GM23338 (cell line): Measurements from ENCODE around the gene AUH.

Experiments used
- CREB1 ChIP-seq: fragments of 250-450 bp; sonication (Bioruptor Pico); IDR thresholded peaks from 2 replicates; pipeline ENCODE4 v1.5.0; 2020; ENCODE audit warnings: low read depth, mild to moderate bottlenecking, moderate library complexity
- CTCF ChIP-seq, 2 experiments: fragments of 200-600 bp in 1 of 2; sonication (generic) in 1 of 2; conservative IDR thresholded peaks; 2 replicates each; pipeline versions ENCODE4 v1.5.1 to v1.6.1; 2016 to 2017; ENCODE audit warnings: antibody characterized with exemption in 2 of 2, low read depth in 2 of 2, mild to moderate bottlenecking in 2 of 2, moderate library complexity in 1 of 2
- ETS1 ChIP-seq: IDR thresholded peaks from 2 replicates; pipeline ENCODE4 v1.6.1; 2016; ENCODE audit warnings: antibody characterized with exemption
- EZH2 ChIP-seq: fragments of 200-600 bp; sonication (generic); IDR thresholded peaks from one replicate; pipeline ENCODE4 v1.8.0; 2017; ENCODE audit warnings: antibody characterized with exemption, mild to moderate bottlenecking, low read depth; ENCODE audit not compliant: unreplicated experiment
- EZH2phosphoT487 ChIP-seq: fragments of 200-600 bp; sonication (generic); IDR thresholded peaks from one replicate; pipeline ENCODE4 v1.8.1; 2018; ENCODE audit warnings: antibody characterized with exemption; ENCODE audit not compliant: unreplicated experiment
- JUNB ChIP-seq: IDR thresholded peaks from one replicate; pipeline ENCODE4 v1.6.1; 2016; ENCODE audit warnings: antibody characterized with exemption; ENCODE audit not compliant: unreplicated experiment
- NANOG ChIP-seq: IDR thresholded peaks from 2 replicates; pipeline ENCODE4 v1.6.1; 2016; ENCODE audit warnings: antibody characterized with exemption, borderline replicate concordance
- POLR2AphosphoS5 ChIP-seq: IDR thresholded peaks from 2 replicates; pipeline ENCODE4 v1.6.1; 2016; ENCODE audit warnings: antibody characterized with exemption, low read depth
- REST ChIP-seq: IDR thresholded peaks from one replicate; pipeline ENCODE4 v1.6.1; 2018; ENCODE audit warnings: antibody characterized with exemption; ENCODE audit not compliant: unreplicated experiment
- STAT1 ChIP-seq: IDR thresholded peaks from one replicate; pipeline ENCODE4 v1.6.1; 2016; ENCODE audit warnings: antibody characterized with exemption; ENCODE audit not compliant: unreplicated experiment
- ZNF114 ChIP-seq: fragments of 250-450 bp; sonication (Bioruptor Pico); IDR thresholded peaks from 2 replicates; pipeline ENCODE4 v1.5.0; 2020; ENCODE audit warnings: mild to moderate bottlenecking, moderate library complexity
- ZNF331 ChIP-seq: fragments of 250-450 bp; sonication (Bioruptor Pico); IDR thresholded peaks from 2 replicates; pipeline ENCODE4 v1.5.0; 2020; ENCODE audit warnings: low read depth, mild to moderate bottlenecking, moderate library complexity
- TF ChIP-seq, protein P1 (sequence below): fragments of 250-450 bp; sonication (Bioruptor Pico); IDR thresholded peaks from 2 replicates; pipeline ENCODE4 v1.5.0; 2020; ENCODE audit warnings: mild to moderate bottlenecking, moderate library complexity

- TF ChIP-seq REST = no peak
- TF ChIP-seq CTCF (conservative IDR thresholded peaks at IDR 0.05; ENCODE audit: low read depth in 2 of 2) = no peak
- no peak for TF ChIP-seq CREB1 (CRISPR knock-in tag)
- TF ChIP-seq ZNF114 (CRISPR knock-in tag) = no peak
- TF ChIP-seq EZH2phosphoT487 = no peak
- no peak for TF ChIP-seq EZH2
- no peak for TF ChIP-seq POLR2AphosphoS5
- TF ChIP-seq NANOG = no peak
- TF ChIP-seq ZNF331 (CRISPR knock-in tag) = no peak
- no peak for TF ChIP-seq ETS1
- no peak for TF ChIP-seq JUNB
- no peak for TF ChIP-seq STAT1
- TF ChIP-seq, protein P1, sequence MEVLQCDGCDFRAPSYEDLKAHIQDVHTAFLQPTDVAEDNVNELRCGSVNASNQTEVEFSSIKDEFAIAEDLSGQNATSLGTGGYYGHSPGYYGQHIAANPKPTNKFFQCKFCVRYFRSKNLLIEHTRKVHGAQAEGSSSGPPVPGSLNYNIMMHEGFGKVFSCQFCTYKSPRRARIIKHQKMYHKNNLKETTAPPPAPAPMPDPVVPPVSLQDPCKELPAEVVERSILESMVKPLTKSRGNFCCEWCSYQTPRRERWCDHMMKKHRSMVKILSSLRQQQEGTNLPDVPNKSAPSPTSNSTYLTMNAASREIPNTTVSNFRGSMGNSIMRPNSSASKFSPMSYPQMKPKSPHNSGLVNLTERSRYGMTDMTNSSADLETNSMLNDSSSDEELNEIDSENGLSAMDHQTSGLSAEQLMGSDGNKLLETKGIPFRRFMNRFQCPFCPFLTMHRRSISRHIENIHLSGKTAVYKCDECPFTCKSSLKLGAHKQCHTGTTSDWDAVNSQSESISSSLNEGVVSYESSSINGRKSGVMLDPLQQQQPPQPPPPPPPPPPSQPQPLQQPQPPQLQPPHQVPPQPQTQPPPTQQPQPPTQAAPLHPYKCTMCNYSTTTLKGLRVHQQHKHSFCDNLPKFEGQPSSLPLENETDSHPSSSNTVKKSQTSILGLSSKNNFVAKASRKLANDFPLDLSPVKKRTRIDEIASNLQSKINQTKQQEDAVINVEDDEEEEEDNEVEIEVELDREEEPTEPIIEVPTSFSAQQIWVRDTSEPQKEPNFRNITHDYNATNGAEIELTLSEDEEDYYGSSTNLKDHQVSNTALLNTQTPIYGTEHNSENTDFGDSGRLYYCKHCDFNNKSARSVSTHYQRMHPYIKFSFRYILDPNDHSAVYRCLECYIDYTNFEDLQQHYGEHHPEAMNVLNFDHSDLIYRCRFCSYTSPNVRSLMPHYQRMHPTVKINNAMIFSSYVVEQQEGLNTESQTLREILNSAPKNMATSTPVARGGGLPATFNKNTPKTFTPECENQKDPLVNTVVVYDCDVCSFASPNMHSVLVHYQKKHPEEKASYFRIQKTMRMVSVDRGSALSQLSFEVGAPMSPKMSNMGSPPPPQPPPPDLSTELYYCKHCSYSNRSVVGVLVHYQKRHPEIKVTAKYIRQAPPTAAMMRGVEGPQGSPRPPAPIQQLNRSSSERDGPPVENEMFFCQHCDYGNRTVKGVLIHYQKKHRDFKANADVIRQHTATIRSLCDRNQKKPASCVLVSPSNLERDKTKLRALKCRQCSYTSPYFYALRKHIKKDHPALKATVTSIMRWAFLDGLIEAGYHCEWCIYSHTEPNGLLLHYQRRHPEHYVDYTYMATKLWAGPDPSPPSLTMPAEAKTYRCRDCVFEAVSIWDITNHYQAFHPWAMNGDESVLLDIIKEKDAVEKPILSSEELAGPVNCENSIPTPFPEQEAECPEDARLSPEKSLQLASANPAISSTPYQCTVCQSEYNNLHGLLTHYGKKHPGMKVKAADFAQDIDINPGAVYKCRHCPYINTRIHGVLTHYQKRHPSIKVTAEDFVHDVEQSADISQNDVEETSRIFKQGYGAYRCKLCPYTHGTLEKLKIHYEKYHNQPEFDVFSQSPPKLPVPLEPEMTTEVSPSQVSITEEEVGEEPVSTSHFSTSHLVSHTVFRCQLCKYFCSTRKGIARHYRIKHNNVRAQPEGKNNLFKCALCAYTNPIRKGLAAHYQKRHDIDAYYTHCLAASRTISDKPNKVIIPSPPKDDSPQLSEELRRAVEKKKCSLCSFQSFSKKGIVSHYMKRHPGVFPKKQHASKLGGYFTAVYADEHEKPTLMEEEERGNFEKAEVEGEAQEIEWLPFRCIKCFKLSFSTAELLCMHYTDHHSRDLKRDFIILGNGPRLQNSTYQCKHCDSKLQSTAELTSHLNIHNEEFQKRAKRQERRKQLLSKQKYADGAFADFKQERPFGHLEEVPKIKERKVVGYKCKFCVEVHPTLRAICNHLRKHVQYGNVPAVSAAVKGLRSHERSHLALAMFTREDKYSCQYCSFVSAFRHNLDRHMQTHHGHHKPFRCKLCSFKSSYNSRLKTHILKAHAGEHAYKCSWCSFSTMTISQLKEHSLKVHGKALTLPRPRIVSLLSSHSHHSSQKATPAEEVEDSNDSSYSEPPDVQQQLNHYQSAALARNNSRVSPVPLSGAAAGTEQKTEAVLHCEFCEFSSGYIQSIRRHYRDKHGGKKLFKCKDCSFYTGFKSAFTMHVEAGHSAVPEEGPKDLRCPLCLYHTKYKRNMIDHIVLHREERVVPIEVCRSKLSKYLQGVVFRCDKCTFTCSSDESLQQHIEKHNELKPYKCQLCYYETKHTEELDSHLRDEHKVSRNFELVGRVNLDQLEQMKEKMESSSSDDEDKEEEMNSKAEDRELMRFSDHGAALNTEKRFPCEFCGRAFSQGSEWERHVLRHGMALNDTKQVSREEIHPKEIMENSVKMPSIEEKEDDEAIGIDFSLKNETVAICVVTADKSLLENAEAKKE (CRISPR knock-in tag) = no peak
These were observed 65.4 kb downstream of the AUH start for GRCh38 chr9:91296354-91296753.
